IMR-90 (cell line): ENCODE measurements around the gene PTPRG. TPM values are rescaled to one million over a fixed set of nuclear protein-coding genes. Genes with fewer than 3 reads are reported as not detected.

Experiments used
- ATAC-seq: fragments of 200-7000 bp; cut with Tn5 transposase; 2 replicates; pipeline ENCODE4 v1.9.1; 2020; ENCODE audit warnings: low read depth, mild to moderate bottlenecking, moderate library complexity
- BruUV-seq: library from RNA; stranded (reverse); fragments of 400-500 nt; replicated peaks from 2 replicates; lab custom pipeline; 2021; lab: Mats Ljungman, UMichigan
- CTCF ChIA-PET: fragments of 300-600 bp; formaldehyde crosslinking; extraction: SDS; loops from one replicate; lab custom pipeline; 2021; ENCODE audit warnings: antibody characterized with exemption; lab: Yijun Ruan, JAX
- POLR2A ChIA-PET: fragments of 300-600 bp; sonication (Branson Sonifier 250); formaldehyde crosslinking; loops from one replicate; lab custom pipeline; 2022; ENCODE audit warnings: antibody characterized with exemption; ENCODE audit not compliant: unreplicated experiment; lab: Charles Lee
- DNase-seq: peaks from one replicate; pipeline ENCODE4 v3.0.0; 2013
- H2AFZ ChIP-seq: replicated peaks from 2 replicates; pipeline ENCODE3; 2013; ENCODE audit warnings: low read length, mild to moderate bottlenecking; ENCODE audit not compliant: poor library complexity
- H2AK5ac ChIP-seq: 2 replicates; pipeline ENCODE4 v1.6.1; 2013; ENCODE audit warnings: low read depth, low read length, inconsistent platforms
- H2AK9ac ChIP-seq: replicated peaks from 2 replicates; pipeline ENCODE3; 2013; ENCODE audit warnings: mild to moderate bottlenecking, low read depth, low read length, moderate library complexity; ENCODE audit not compliant: poor library complexity
- H2BK120ac ChIP-seq: 2 replicates; pipeline ENCODE4 v1.6.1; 2013; ENCODE audit warnings: low read depth, low read length, inconsistent platforms
- H2BK15ac ChIP-seq: 3 replicates; pipeline ENCODE4 v1.6.1; 2013; ENCODE audit warnings: low read depth, low read length, inconsistent platforms
- H2BK20ac ChIP-seq: 2 replicates; pipeline ENCODE4 v1.6.1; 2013; ENCODE audit warnings: low read depth, mild to moderate bottlenecking, inconsistent platforms, low read length, moderate library complexity
- H2BK5ac ChIP-seq: 2 replicates; pipeline ENCODE4 v1.6.1; 2013; ENCODE audit warnings: mild to moderate bottlenecking, low read depth, low read length, inconsistent platforms; ENCODE audit not compliant: poor library complexity, severe bottlenecking
- H3K14ac ChIP-seq: replicated peaks from 2 replicates; pipeline ENCODE4 v1.6.1; 2013; ENCODE audit warnings: low read depth, low read length, inconsistent platforms
- H3K18ac ChIP-seq: 2 replicates; pipeline ENCODE4 v1.6.1; 2013; ENCODE audit warnings: low read depth, low read length, control low read depth
- H3K23ac ChIP-seq: 2 replicates; pipeline ENCODE4 v1.6.1; 2013; ENCODE audit warnings: low read depth, low read length, inconsistent platforms
- H3K27ac ChIP-seq: 2 replicates; pipeline ENCODE4 v1.5.1; 2013; ENCODE audit warnings: mild to moderate bottlenecking, control low read depth, low read length; ENCODE audit not compliant: insufficient read depth
- H3K27me3 ChIP-seq: 2 replicates; pipeline ENCODE4 v1.6.1; 2013; ENCODE audit warnings: low read length; ENCODE audit not compliant: control insufficient read depth, insufficient read depth
- H3K36me3 ChIP-seq: 2 replicates; pipeline ENCODE4 v1.6.1; 2013; ENCODE audit warnings: low read length, mixed read lengths; ENCODE audit not compliant: control insufficient read depth, insufficient read depth
- H3K4ac ChIP-seq: 2 replicates; pipeline ENCODE4 v1.6.1; 2013; ENCODE audit warnings: low read depth, low read length, inconsistent platforms
- H3K4me1 ChIP-seq: 2 replicates; pipeline ENCODE4 v1.6.1; 2013; ENCODE audit warnings: low read length, mixed read lengths; ENCODE audit not compliant: control insufficient read depth, insufficient read depth
- H3K4me2 ChIP-seq: 2 replicates; pipeline ENCODE4 v1.6.1; 2013; ENCODE audit warnings: low read depth, mild to moderate bottlenecking, control low read depth, low read length, moderate library complexity
- H3K4me3 ChIP-seq: 2 replicates; pipeline ENCODE4 v1.5.1; 2013; ENCODE audit warnings: low read depth, mild to moderate bottlenecking, control low read depth, low read length, moderate library complexity; ENCODE audit not compliant: insufficient read depth
- H3K56ac ChIP-seq: 2 replicates; pipeline ENCODE4 v1.6.1; 2013; ENCODE audit warnings: low read length, inconsistent platforms; ENCODE audit not compliant: insufficient read depth; ENCODE audit errors: extremely low read depth
- H3K79me1 ChIP-seq, 2 experiments: 2 replicates each; pipeline ENCODE4 v1.6.1; 2013; ENCODE audit warnings: low read length in 2 of 2, inconsistent platforms in 1 of 2, low read depth in 1 of 2
- H3K9ac ChIP-seq: 2 replicates; pipeline ENCODE4 v1.6.1; 2013; ENCODE audit warnings: low read depth, low read length, control low read depth
- H3K9me1 ChIP-seq: 2 replicates; pipeline ENCODE4 v1.6.1; 2013; ENCODE audit warnings: low read length, inconsistent platforms; ENCODE audit not compliant: insufficient read depth
- H3K9me3 ChIP-seq: 2 replicates; pipeline ENCODE4 v1.6.1; 2013; ENCODE audit warnings: low read length; ENCODE audit not compliant: control insufficient read depth, insufficient read depth
- H4K20me1 ChIP-seq: 2 replicates; pipeline ENCODE4 v1.6.1; 2013; ENCODE audit warnings: low read length, inconsistent platforms; ENCODE audit not compliant: insufficient read depth
- H4K5ac ChIP-seq: 2 replicates; pipeline ENCODE4 v1.6.1; 2013; ENCODE audit warnings: mild to moderate bottlenecking, low read depth, low read length, control low read depth
- H4K8ac ChIP-seq, 2 experiments: 2 replicates each; pipeline ENCODE4 v1.6.1; 2013; ENCODE audit warnings: low read depth in 2 of 2, low read length in 2 of 2, control low read depth in 1 of 2, inconsistent platforms in 1 of 2
- H4K91ac ChIP-seq: 2 replicates; pipeline ENCODE4 v1.6.1; 2013; ENCODE audit warnings: low read depth, low read length, inconsistent platforms; ENCODE audit not compliant: insufficient read depth
- MAZ ChIP-seq: IDR thresholded peaks from 2 replicates; pipeline ENCODE4 v1.6.1; 2012; ENCODE audit warnings: low read depth, mild to moderate bottlenecking, low read length, improper control_type of control experiment, moderate library complexity, borderline replicate concordance
- RFX5 ChIP-seq: IDR thresholded peaks from 2 replicates; pipeline ENCODE4 v1.8.0; 2012; ENCODE audit warnings: low read depth, mild to moderate bottlenecking, low read length, moderate library complexity
- SMC3 ChIP-seq: fragments of 150-350 bp; IDR thresholded peaks from 2 replicates; pipeline ENCODE4 v1.6.1; 2016; ENCODE audit warnings: low read depth, mild to moderate bottlenecking, antibody characterized with exemption, low read length, moderate library complexity
- WGBS, 2 experiments: methylation state at CpG; one replicate each; pipeline versions ENCODE4 v1.1.5 to v1.1.7; 2013; ENCODE audit warnings: missing lambda C conversion rate in 2 of 2; ENCODE audit not compliant: insufficient read length in 1 of 2; ENCODE audit errors: extremely low coverage in 2 of 2; 5-methylcytosine and 5-hydroxymethylcytosine counted together
- dilution Hi-C: fragments of 300-500 bp; cut with HindIII; formaldehyde crosslinking; loops from one replicate; pipeline ENCODE4 v1.14.3; 2018; ENCODE audit warnings: low sequenced_read_pairs; ENCODE audit not compliant: unreplicated experiment
- in situ Hi-C: fragments of 300-500 bp; cut with MboI; formaldehyde crosslinking; loops from 3 replicates; pipeline ENCODE4 v1.14.3; 2019; ENCODE audit warnings: low sequenced_read_pairs, inconsistent platforms, mixed read lengths
- intact Hi-C: fragments of 100-400 bp; cut with micrococcal nuclease; formaldehyde crosslinking; loops from 2 replicates; pipeline ENCODE4 v1.10.0; 2022
- polyA plus RNA-seq, 3 experiments: library from polyadenylated mRNA; depleted of rRNA; stranded (reverse); fragments of >200 nt; gene quantifications; 2 replicates each; pipeline ENCODE4 v1.2.3, GENCODE V29; 2012; ENCODE audit warnings: low replicate concordance in 1 of 3
- total RNA-seq: library from RNA; depleted of rRNA; stranded (reverse); fragments of >200 nt; gene quantifications from 2 replicates; pipeline ENCODE4 v1.2.3, GENCODE V29; 2012

PTPRG gene
- total and polyA plus RNA-seq, 2 of the 4 experiments (the other 2 are of a cell fraction): 7.7 to 31.0 TPM

DNA sequence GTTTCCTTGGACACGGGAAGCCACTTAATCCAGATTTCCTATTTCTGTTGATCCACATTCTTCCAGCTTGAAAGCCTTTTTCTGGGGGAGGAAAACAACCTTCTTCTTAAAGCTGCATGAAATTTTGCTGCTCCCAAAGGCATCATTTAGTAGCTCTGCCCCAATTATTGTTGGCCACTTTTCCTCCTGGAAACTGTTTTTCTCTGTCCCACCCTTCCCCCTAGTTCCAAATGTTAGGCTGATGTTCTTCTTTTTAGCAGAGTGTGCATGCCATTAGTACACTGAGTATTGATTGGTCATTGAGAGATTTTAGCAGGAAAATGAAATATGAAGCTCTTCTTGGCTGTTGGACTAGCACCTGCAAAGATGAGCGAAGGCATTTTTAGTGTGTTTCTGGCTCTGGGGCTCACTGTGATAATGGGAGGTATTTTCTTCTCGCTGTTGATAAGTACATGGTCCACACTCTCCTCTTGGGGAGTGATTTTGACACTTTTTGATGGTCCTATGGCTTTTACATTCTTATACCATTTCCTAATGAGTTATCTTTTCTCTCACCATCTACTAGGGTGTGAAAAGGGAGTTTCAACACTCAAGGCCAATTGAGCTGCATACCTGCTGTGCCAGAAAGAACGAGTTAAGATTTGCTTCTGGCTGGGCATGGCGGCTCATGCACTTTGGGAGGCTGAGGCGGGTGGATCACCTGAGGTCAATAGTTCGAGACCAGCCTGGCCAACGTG lies 200.5 kb downstream of the PTPRG start:
- H3K27ac ChIP-seq: no peak overlapping the region
- WGBS, 2 experiments: 80% methylated on average over 2 of the region's 8 CpGs; no CpG with 5 or more reads in 1 of the 2 experiments
- H3K9me3 ChIP-seq: no peaks in the 10 kb centered on the region
- POLR2A ChIA-PET: no interaction called here
- no peak overlapping the region for H2BK120ac ChIP-seq
- H4K8ac ChIP-seq: no peak overlapping the region
- intact Hi-C loops (no loop called here), dilution Hi-C loops (no loop called here), in situ Hi-C loops (no loop called here)
- H3K79me1 ChIP-seq: peaks cover 19 to 42% of the 10 kb centered on the region in 2 experiments
- ATAC-seq (no peak), DNase-seq (no peak)
- no peak overlapping the region for H3K23ac ChIP-seq
- no peaks in the 10 kb centered on the region for H3K4me1 ChIP-seq
- H3K4me2 ChIP-seq: no peak overlapping the region
- H3K4ac ChIP-seq: no peak overlapping the region
- H4K20me1 ChIP-seq: peaks cover 4% of the 10 kb centered on the region; the same call in 1 of the 2 replicates
- no peaks in the 10 kb centered on the region for H3K27me3 ChIP-seq
- H2BK20ac ChIP-seq: no peak overlapping the region
- no peak overlapping the region for H2BK15ac ChIP-seq
- no peak overlapping the region for H3K18ac ChIP-seq
- H3K56ac ChIP-seq: no peak overlapping the region
- TF ChIP-seq RFX5 (no peak), MAZ (no peak), SMC3 (no peak)
- H4K5ac ChIP-seq: no peak overlapping the region
- H2AFZ ChIP-seq: no peak overlapping the region
- no TSS peak for BruUV-seq
- H3K9ac ChIP-seq: no peak overlapping the region
- H2BK5ac ChIP-seq: no peak overlapping the region
- no peak overlapping the region for H3K4me3 ChIP-seq
- H3K14ac ChIP-seq: no peak overlapping the region
- H3K9me1 ChIP-seq: no peaks in the 10 kb centered on the region
- H3K36me3 ChIP-seq: no peaks in the 10 kb centered on the region
- H4K91ac ChIP-seq: no peak overlapping the region
- CTCF ChIA-PET: interaction anchor here (0.6 kb wide), 1 partner anchor 38 kb away, joined by 3 read pairs; no protein-coding TSS in a partner anchor
- no peak overlapping the region for H2AK5ac ChIP-seq
- H2AK9ac ChIP-seq: no peak overlapping the region
